HepG2 (cell line): Measurements from ENCODE around the gene PLK5. TPM values are rescaled to one million over a fixed set of nuclear protein-coding genes. Genes with fewer than 3 reads are reported as not detected.

Experiments used
- ARNT2 ChIP-seq: sonication (generic); formaldehyde crosslinking; IDR thresholded peaks from 2 replicates; pipeline ENCODE4 v1.8.0; 2022; ENCODE audit warnings: mild to moderate bottlenecking, low read depth, missing genetic modification reagents, moderate library complexity
- CENPT ChIP-seq: sonication (generic); formaldehyde crosslinking; IDR thresholded peaks from 2 replicates; pipeline ENCODE4 v1.8.0; 2022; ENCODE audit warnings: low read depth, mild to moderate bottlenecking, moderate library complexity, missing genetic modification reagents
- CTCF ChIP-seq: sonication (generic); formaldehyde crosslinking; IDR thresholded peaks from 2 replicates; pipeline ENCODE4 v1.5.0; 2020; ENCODE audit warnings: mild to moderate bottlenecking, missing genetic modification reagents, moderate library complexity
- DNMT3B ChIP-seq: conservative IDR thresholded peaks from 2 replicates; pipeline ENCODE4 v1.6.1; 2016; ENCODE audit warnings: missing biosample characterization, control low read depth
- ERF ChIP-seq: IDR thresholded peaks from 2 replicates; pipeline ENCODE4 v1.6.1; 2018; ENCODE audit warnings: missing biosample characterization, missing genetic modification reagents
- RBFOX2 ChIP-seq: fragments of 200-400 bp; formaldehyde crosslinking; IDR thresholded peaks from 2 replicates; pipeline ENCODE4 v1.6.1; 2017; ENCODE audit warnings: low read depth, mild to moderate bottlenecking, low read length
- RCOR2 ChIP-seq: IDR thresholded peaks from 2 replicates; pipeline ENCODE4 v1.6.1; 2016; ENCODE audit warnings: missing biosample characterization, missing genetic modification reagents
- SALL1 ChIP-seq: sonication (generic); formaldehyde crosslinking; IDR thresholded peaks from 2 replicates; pipeline ENCODE4 v1.8.0; 2022; ENCODE audit warnings: mild to moderate bottlenecking, missing genetic modification reagents
- USF2 ChIP-seq, 2 experiments: sonication (generic) in 1 of 2; formaldehyde crosslinking in 1 of 2; IDR thresholded peaks; 2 replicates each; pipeline versions ENCODE4 v1.5.1 to v1.6.1; 2011 to 2020; ENCODE audit warnings: borderline replicate concordance in 1 of 2, low read depth in 1 of 2, low read length in 1 of 2, mild to moderate bottlenecking in 1 of 2, missing genetic modification reagents in 1 of 2, moderate library complexity in 1 of 2
- YEATS2 ChIP-seq: sonication (generic); formaldehyde crosslinking; IDR thresholded peaks from 2 replicates; pipeline ENCODE4 v1.4.0; 2020; ENCODE audit warnings: missing genetic modification reagents, borderline replicate concordance
- YEATS4 ChIP-seq: sonication (generic); formaldehyde crosslinking; IDR thresholded peaks from 2 replicates; pipeline ENCODE4 v1.4.0; 2020; ENCODE audit warnings: missing genetic modification reagents, borderline replicate concordance
- ZBTB7B ChIP-seq: sonication (generic); formaldehyde crosslinking; IDR thresholded peaks from 2 replicates; pipeline ENCODE4 v1.4.0; 2020; ENCODE audit warnings: missing genetic modification reagents
- ZFP62 ChIP-seq: sonication (generic); formaldehyde crosslinking; IDR thresholded peaks from 2 replicates; pipeline ENCODE4 v1.4.0; 2020; ENCODE audit warnings: missing genetic modification reagents
- ZNF12 ChIP-seq: sonication (generic); formaldehyde crosslinking; IDR thresholded peaks from 2 replicates; pipeline ENCODE4 v1.5.0; 2020; ENCODE audit warnings: missing genetic modification reagents
- ZNF121 ChIP-seq: sonication (generic); formaldehyde crosslinking; IDR thresholded peaks from 2 replicates; pipeline ENCODE4 v1.5.0; 2020; ENCODE audit warnings: mild to moderate bottlenecking, missing genetic modification reagents
- ZNF713 ChIP-seq: sonication (generic); formaldehyde crosslinking; IDR thresholded peaks from 2 replicates; pipeline ENCODE4 v1.4.0; 2020; ENCODE audit warnings: mild to moderate bottlenecking, missing genetic modification reagents
- polyA plus RNA-seq, 8 experiments: library from polyadenylated mRNA; depleted of rRNA in 3 of 8; stranded (reverse) in 7 of 8; unstranded in 1 of 8; fragments of >200 nt; fragmentation: Illumina TruSeq in 4 of 8; extraction: Trizol in 4 of 8; gene quantifications; 2 replicates each; pipeline versions ENCODE4 v1.2.1 to v1.2.3, GENCODE V29; 2011 to 2016; ENCODE audit warnings: low read depth in 4 of 8, missing spikeins in 1 of 8, mixed read lengths in 1 of 8; ENCODE audit not compliant: insufficient read depth in 1 of 8
- total RNA-seq, 5 experiments: library from RNA; depleted of rRNA; stranded (reverse); fragments of >200 nt; fragmentation: Illumina TruSeq; extraction: Trizol; gene quantifications; 2 replicates each; pipeline ENCODE4 v1.2.3, GENCODE V29; 2016; ENCODE audit warnings: low read depth in 1 of 5
- TF ChIP-seq, protein P1 (sequence below): sonication (generic); formaldehyde crosslinking; IDR thresholded peaks from 2 replicates; pipeline ENCODE4 v1.5.0; 2020; ENCODE audit warnings: missing genetic modification reagents
- TF ChIP-seq, protein P2 (sequence below): conservative IDR thresholded peaks from 2 replicates; pipeline ENCODE4 v1.6.1; 2018; ENCODE audit warnings: missing genetic modification reagents
- TF ChIP-seq, protein P3 (sequence below): sonication (generic); formaldehyde crosslinking; IDR thresholded peaks from 2 replicates; pipeline ENCODE4 v1.4.0; 2020; ENCODE audit warnings: mild to moderate bottlenecking, missing genetic modification reagents

PLK5 gene
- total and polyA plus RNA-seq, 2 of the 13 experiments (the other 11 are each of a cell fraction or from before 2014, with no cell fraction given) = not detected

GRCh38 chr19:1512671-1513498, 11.0 kb upstream of the PLK5 start, which contains the start of gene ADAMTSL5 (continued):
- peak; percentile 47; the same call in 1 of the 2 replicates for TF ChIP-seq CTCF (CRISPR knock-in tag)
- TF ChIP-seq DNMT3B (CRISPR knock-in tag) = no peak
- TF ChIP-seq ZNF713 (CRISPR knock-in tag) = no peak
- TF ChIP-seq RBFOX2 = peak; percentile 57
- no peak for TF ChIP-seq ZFP62
- TF ChIP-seq, protein P1, sequence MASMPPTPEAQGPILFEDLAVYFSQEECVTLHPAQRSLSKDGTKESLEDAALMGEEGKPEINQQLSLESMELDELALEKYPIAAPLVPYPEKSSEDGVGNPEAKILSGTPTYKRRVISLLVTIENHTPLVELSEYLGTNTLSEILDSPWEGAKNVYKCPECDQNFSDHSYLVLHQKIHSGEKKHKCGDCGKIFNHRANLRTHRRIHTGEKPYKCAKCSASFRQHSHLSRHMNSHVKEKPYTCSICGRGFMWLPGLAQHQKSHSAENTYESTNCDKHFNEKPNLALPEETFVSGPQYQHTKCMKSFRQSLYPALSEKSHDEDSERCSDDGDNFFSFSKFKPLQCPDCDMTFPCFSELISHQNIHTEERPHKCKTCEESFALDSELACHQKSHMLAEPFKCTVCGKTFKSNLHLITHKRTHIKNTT (CRISPR knock-in tag) = no peak
- TF ChIP-seq ZBTB7B = no peak; the same call in 1 of the 2 replicates
- 0 out of 2 replicates have a peak, but pooled peaks have one; percentile 10 for TF ChIP-seq SALL1
- TF ChIP-seq, protein P2, sequence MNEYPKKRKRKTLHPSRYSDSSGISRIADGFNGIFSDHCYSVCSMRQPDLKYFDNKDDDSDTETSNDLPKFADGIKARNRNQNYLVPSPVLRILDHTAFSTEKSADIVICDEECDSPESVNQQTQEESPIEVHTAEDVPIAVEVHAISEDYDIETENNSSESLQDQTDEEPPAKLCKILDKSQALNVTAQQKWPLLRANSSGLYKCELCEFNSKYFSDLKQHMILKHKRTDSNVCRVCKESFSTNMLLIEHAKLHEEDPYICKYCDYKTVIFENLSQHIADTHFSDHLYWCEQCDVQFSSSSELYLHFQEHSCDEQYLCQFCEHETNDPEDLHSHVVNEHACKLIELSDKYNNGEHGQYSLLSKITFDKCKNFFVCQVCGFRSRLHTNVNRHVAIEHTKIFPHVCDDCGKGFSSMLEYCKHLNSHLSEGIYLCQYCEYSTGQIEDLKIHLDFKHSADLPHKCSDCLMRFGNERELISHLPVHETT = 0 out of 2 replicates have a peak, but pooled peaks have one; percentile 39
- no peak for TF ChIP-seq USF2 (IDR thresholded peaks at IDR 0.05; ENCODE audit: low read depth, low read length)
- no peak for TF ChIP-seq USF2 (CRISPR knock-in tag; IDR thresholded peaks at IDR 0.05; ENCODE audit: borderline replicate concordance)
- TF ChIP-seq, protein P3, sequence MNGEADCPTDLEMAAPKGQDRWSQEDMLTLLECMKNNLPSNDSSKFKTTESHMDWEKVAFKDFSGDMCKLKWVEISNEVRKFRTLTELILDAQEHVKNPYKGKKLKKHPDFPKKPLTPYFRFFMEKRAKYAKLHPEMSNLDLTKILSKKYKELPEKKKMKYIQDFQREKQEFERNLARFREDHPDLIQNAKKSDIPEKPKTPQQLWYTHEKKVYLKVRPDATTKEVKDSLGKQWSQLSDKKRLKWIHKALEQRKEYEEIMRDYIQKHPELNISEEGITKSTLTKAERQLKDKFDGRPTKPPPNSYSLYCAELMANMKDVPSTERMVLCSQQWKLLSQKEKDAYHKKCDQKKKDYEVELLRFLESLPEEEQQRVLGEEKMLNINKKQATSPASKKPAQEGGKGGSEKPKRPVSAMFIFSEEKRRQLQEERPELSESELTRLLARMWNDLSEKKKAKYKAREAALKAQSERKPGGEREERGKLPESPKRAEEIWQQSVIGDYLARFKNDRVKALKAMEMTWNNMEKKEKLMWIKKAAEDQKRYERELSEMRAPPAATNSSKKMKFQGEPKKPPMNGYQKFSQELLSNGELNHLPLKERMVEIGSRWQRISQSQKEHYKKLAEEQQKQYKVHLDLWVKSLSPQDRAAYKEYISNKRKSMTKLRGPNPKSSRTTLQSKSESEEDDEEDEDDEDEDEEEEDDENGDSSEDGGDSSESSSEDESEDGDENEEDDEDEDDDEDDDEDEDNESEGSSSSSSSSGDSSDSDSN (CRISPR knock-in tag) = peak; percentile 34; the same call in 1 of the 2 replicates
- TF ChIP-seq YEATS4 (CRISPR knock-in tag) = 0 out of 2 replicates have a peak, but pooled peaks have one; percentile 23
- peak; percentile 70; the same call in 1 of the 2 replicates for TF ChIP-seq ERF (CRISPR knock-in tag)
- TF ChIP-seq ZNF121 (CRISPR knock-in tag) = peak; percentile 92
- TF ChIP-seq YEATS2 (CRISPR knock-in tag) = peak; percentile 38; the same call in 1 of the 2 replicates
- TF ChIP-seq ZNF12 (CRISPR knock-in tag) = no peak
- peak; percentile 56; the same call in 1 of the 2 replicates for TF ChIP-seq ARNT2 (CRISPR knock-in tag)
- peak; percentile 88; the same call in 1 of the 2 replicates for TF ChIP-seq RCOR2 (CRISPR knock-in tag)
- no peak for TF ChIP-seq CENPT (CRISPR knock-in tag)
